Aorta (tissue), 5 donors: ENCODE measurements around the gene MMRN2. TPM values are rescaled to one million over a fixed set of nuclear protein-coding genes. Genes with fewer than 3 reads are reported as not detected.
"Not testable (repeated sequence)": the region's sequence is repeated elsewhere in the genome, so short reads cannot be mapped to it uniquely, and the experiment has no call there.

ENCODE experiments used
- ATAC-seq: fragments of 200-7000 bp; cut with Tn5 transposase; one replicate; pipeline ENCODE4 v1.9.1; 2022; ENCODE audit warnings: moderate library complexity; ENCODE audit not compliant: low FRiP score
- DNase-seq, 2 donors: peaks; one replicate each; pipeline ENCODE4 v3.0.0-alpha.2; 2020
- H3K27ac ChIP-seq, 2 donors: one replicate each; pipeline ENCODE4 v1.5.1; 2013; ENCODE audit warnings: low read length in 2 of 2, mild to moderate bottlenecking in 2 of 2, moderate library complexity in 2 of 2, control low read depth in 1 of 2, inconsistent platforms in 1 of 2, low read depth in 1 of 2
- H3K27me3 ChIP-seq, 2 donors: one replicate each; pipeline ENCODE4 v1.6.1; 2013; ENCODE audit warnings: control low read depth in 1 of 2, low read length in 1 of 2, mild to moderate bottlenecking in 1 of 2, moderate library complexity in 1 of 2; ENCODE audit not compliant: insufficient read depth in 2 of 2, control insufficient read depth in 1 of 2
- H3K36me3 ChIP-seq, 2 donors: one replicate each; pipeline ENCODE4 v1.6.1; 2013; ENCODE audit warnings: control low read depth in 1 of 2, low read length in 1 of 2, mild to moderate bottlenecking in 1 of 2; ENCODE audit not compliant: insufficient read depth in 2 of 2, control insufficient read depth in 1 of 2
- H3K4me1 ChIP-seq, 2 donors: one replicate each; pipeline ENCODE4 v1.6.1; 2013; ENCODE audit warnings: low read length in 2 of 2, control low read depth in 1 of 2, mild to moderate bottlenecking in 1 of 2, moderate library complexity in 1 of 2; ENCODE audit not compliant: insufficient read depth in 2 of 2, control insufficient read depth in 1 of 2
- H3K4me3 ChIP-seq, 2 donors: one replicate each; pipeline ENCODE4 v1.5.1; 2013; ENCODE audit warnings: low read length in 2 of 2, control low read depth in 1 of 2, mild to moderate bottlenecking in 1 of 2
- H3K9me3 ChIP-seq: one replicate; pipeline ENCODE4 v1.6.1; 2013; ENCODE audit warnings: mild to moderate bottlenecking, low read length; ENCODE audit not compliant: control insufficient read depth
- WGBS, 2 donors: extraction: QIAGEN DNeasy Blood & Tissue Kit; methylation state at CpG; one replicate each; pipeline ENCODE4 v1.1.7; 2013; 5-methylcytosine and 5-hydroxymethylcytosine counted together
- intact Hi-C, 2 donors: fragments of 100-400 bp; cut with DNase I; formaldehyde crosslinking; loops; one replicate each; pipeline versions ENCODE4 v1.14.2 to v1.15.0; 2022
- polyA plus RNA-seq, 2 donors: library from polyadenylated mRNA; stranded (reverse); fragments of 200-250 nt; gene quantifications; one replicate each; pipeline ENCODE4 v1.2.3, GENCODE V29; 2013
- total RNA-seq, 2 donors: library from RNA; stranded (reverse); fragmentation: NEBNext Ultra II Directional; extraction: Animal tissue kit (Norgen Biotek cat#: 25700); gene quantifications; one replicate each; pipeline ENCODE4 v1.2.1, GENCODE V29; 2021
- donor health status: healthy with polysubstance abuse.
- donor health status: Bipolar disorder and iron deficiency.
- donor health status: DM: no; HTN: no; CAD: no.
- donor health status: DM: no; HTN: no; CAD: no.
- donor health status: DM: yes; HTN: yes; CAD: no.

MMRN2 gene
- total and polyA plus RNA-seq, 4 donors = 0.63 to 85.6 (median 29.5) TPM

GRCh38 chr10:86984498-86984897 lies 27.1 kb upstream of the MMRN2 start:
- H3K27ac ChIP-seq, H3K4me3 ChIP-seq, intact Hi-C loops, ATAC-seq, DNase-seq, H3K9me3 ChIP-seq, H3K27me3 ChIP-seq, H3K4me1 ChIP-seq, H3K36me3 ChIP-seq: not testable (repeated sequence)
- 93 to 96% methylated on average over 2 to 4 of the region's 4 CpGs for WGBS, 2 donors

GRCh38 chr10:86981716-86982115 lies 24.3 kb upstream of the MMRN2 start:
- intact Hi-C loops = no loop called here
- Histone ChIP-seq H3K4me3 (no peak overlapping the region), H3K27ac (no peak overlapping the region), H3K4me1 (no peaks in the 10 kb centered on the region), H3K27me3 (no peaks in the 10 kb centered on the region), H3K36me3 (no peaks in the 10 kb centered on the region), H3K9me3 (no peaks in the 10 kb centered on the region)
- DNase-seq = no peak
- WGBS, 2 donors = 75 to 80% methylated on average over 5 of the region's 5 CpGs
- no peak for ATAC-seq

- H3K4me3 ChIP-seq, H3K9me3 ChIP-seq, ATAC-seq, intact Hi-C loops, DNase-seq, H3K36me3 ChIP-seq, H3K4me1 ChIP-seq, H3K27me3 ChIP-seq: not testable (repeated sequence)
- WGBS, 2 donors = 29 to 42% methylated on average over 6 of the region's 6 CpGs
- H3K27ac ChIP-seq = peak overlapping the region in 1 of 2 donors; percentile 82
These were observed 23.6 kb upstream of the MMRN2 start for GRCh38 chr10:86981020-86981419.

- no peak overlapping the region for H3K4me3 ChIP-seq
- DNase-seq = peak in 1 of 2 donors; percentile 84
- no peaks in the 10 kb centered on the region for H3K9me3 ChIP-seq
- H3K27ac ChIP-seq = peak overlapping the region; percentile 63 to 86
- no peaks in the 10 kb centered on the region for H3K4me1 ChIP-seq
- no peaks in the 10 kb centered on the region for H3K27me3 ChIP-seq
- no peaks in the 10 kb centered on the region for H3K36me3 ChIP-seq
- intact Hi-C loops = no loop called here
- peak; percentile 85 for ATAC-seq
- 0 to 1% methylated on average over 3 of the region's 3 CpGs for WGBS, 2 donors
These were observed 22.6 kb upstream of the MMRN2 start for GRCh38 chr10:86979977-86980448.

- no peaks in the 10 kb centered on the region for H3K4me1 ChIP-seq
- no peaks in the 10 kb centered on the region for H3K9me3 ChIP-seq
- peak overlapping the region; percentile 63 to 86 for H3K27ac ChIP-seq
- no peaks in the 10 kb centered on the region for H3K36me3 ChIP-seq
- no peak overlapping the region for H3K4me3 ChIP-seq
- no peak for DNase-seq
- intact Hi-C loops = no loop called here
- ATAC-seq = peak; percentile 49
- WGBS, 2 donors = 57 to 76% methylated on average over 4 of the region's 4 CpGs
- H3K27me3 ChIP-seq = no peaks in the 10 kb centered on the region
These were observed 21.9 kb upstream of the MMRN2 start for GRCh38 chr10:86979296-86979818.

GRCh38 chr10:86978457-86978856 lies 21.0 kb upstream of the MMRN2 start:
- intact Hi-C loops = not testable (repeated sequence)

GRCh38 chr10:86976362-86977056 lies 19.1 kb upstream of the MMRN2 start:
- Histone ChIP-seq H3K27ac (no peak overlapping the region), H3K27me3 (no peaks in the 10 kb centered on the region), H3K9me3 (no peaks in the 10 kb centered on the region), H3K4me1 (no peaks in the 10 kb centered on the region), H3K4me3 (no peak overlapping the region), H3K36me3 (no peaks in the 10 kb centered on the region)
- 98 to 99% methylated on average over 5 of the region's 5 CpGs for WGBS, 2 donors
- intact Hi-C loops = no loop called here
- ATAC-seq (no peak), DNase-seq (no peak)

More at GRCh38 chr10:86978457-86978856, 21.0 kb upstream of the MMRN2 start:
- H3K4me3 ChIP-seq, ATAC-seq, H3K27me3 ChIP-seq, H3K9me3 ChIP-seq, H3K36me3 ChIP-seq, H3K4me1 ChIP-seq, DNase-seq: not testable (repeated sequence)
- 66 to 70% methylated on average over 3 of the region's 3 CpGs for WGBS, 2 donors
- peak overlapping the region; percentile 39 to 60 for H3K27ac ChIP-seq

- no peak overlapping the region for H3K4me3 ChIP-seq
- 67 to 72% methylated on average over 7 of the region's 7 CpGs for WGBS, 2 donors
- intact Hi-C loops = no loop called here
- no peaks in the 10 kb centered on the region for H3K36me3 ChIP-seq
- H3K27me3 ChIP-seq = no peaks in the 10 kb centered on the region
- ATAC-seq (no peak), DNase-seq (no peak)
- H3K4me1 ChIP-seq = no peaks in the 10 kb centered on the region
- no peak overlapping the region for H3K27ac ChIP-seq
- H3K9me3 ChIP-seq = no peaks in the 10 kb centered on the region
These were observed 17.1 kb upstream of the MMRN2 start for GRCh38 chr10:86974484-86974883.
